A673 (cell line): ENCODE measurements around the gene DUOX1. TPM values are rescaled to one million over a fixed set of nuclear protein-coding genes. Genes with fewer than 3 reads are reported as not detected.
A peak's percentile ranks its signal among the peaks of the same experiment; 100 is the strongest.

Source experiments
- BruUV-seq: library from RNA; stranded (reverse); fragments of 400-500 nt; replicated peaks from 2 replicates; lab custom pipeline; 2021; lab: Mats Ljungman, UMichigan
- CTCF ChIA-PET: fragments of 300-600 bp; sonication (Branson Sonifier 250); formaldehyde crosslinking; loops from one replicate; lab custom pipeline; 2022; ENCODE audit warnings: antibody characterized with exemption; lab: Charles Lee
- POLR2A ChIA-PET: fragments of 300-600 bp; sonication (Branson Sonifier 250); formaldehyde crosslinking; loops from one replicate; lab custom pipeline; 2022; ENCODE audit warnings: antibody characterized with exemption; ENCODE audit not compliant: low non-redundant PET; lab: Charles Lee
- DNase-seq: peaks from one replicate; pipeline ENCODE4 v3.0.0-alpha.2; 2015; ENCODE audit warnings: low spot score
- H3K27ac ChIP-seq: fragments of 200-600 bp; sonication (generic); 2 replicates; pipeline ENCODE4 v1.5.1; 2016; ENCODE audit warnings: mixed run types, low read depth, mild to moderate bottlenecking, mixed read lengths, antibody characterized with exemption, low read length; ENCODE audit not compliant: poor library complexity, severe bottlenecking
- H3K27me3 ChIP-seq: fragments of 200-600 bp; sonication (generic); replicated peaks from 2 replicates; pipeline ENCODE4 v1.6.1; 2017; ENCODE audit warnings: mixed run types, low read depth, mild to moderate bottlenecking, mixed read lengths, antibody characterized with exemption, low read length; ENCODE audit not compliant: insufficient read depth, poor library complexity
- H3K36me3 ChIP-seq: fragments of 200-600 bp; sonication (generic); 2 replicates; pipeline ENCODE4 v1.6.1; 2016; ENCODE audit warnings: mixed run types, mild to moderate bottlenecking, mixed read lengths, antibody characterized with exemption, low read length; ENCODE audit not compliant: insufficient read depth, poor library complexity, severe bottlenecking
- H3K4me1 ChIP-seq: fragments of 200-600 bp; sonication (generic); 2 replicates; pipeline ENCODE4 v1.6.1; 2017; ENCODE audit warnings: mixed run types, mild to moderate bottlenecking, mixed read lengths, antibody characterized with exemption, low read length; ENCODE audit not compliant: insufficient read depth, poor library complexity, severe bottlenecking
- H3K4me3 ChIP-seq: fragments of 200-600 bp; sonication (generic); 2 replicates; pipeline ENCODE4 v1.5.1; 2016; ENCODE audit warnings: low read depth, mixed run types, mild to moderate bottlenecking, mixed read lengths, low read length; ENCODE audit not compliant: poor library complexity, severe bottlenecking
- H3K9me3 ChIP-seq: fragments of 200-600 bp; sonication (generic); 2 replicates; pipeline ENCODE4 v1.6.1; 2016; ENCODE audit warnings: mixed run types, low read depth, mild to moderate bottlenecking, mixed read lengths, antibody characterized with exemption, low read length; ENCODE audit not compliant: poor library complexity, severe bottlenecking
- EZH2 ChIP-seq: fragments of 200-600 bp; sonication (generic); IDR thresholded peaks from 2 replicates; pipeline ENCODE4 v1.6.1; 2017; ENCODE audit warnings: borderline replicate concordance, low read depth, mild to moderate bottlenecking, mixed read lengths, antibody characterized with exemption, low read length; ENCODE audit not compliant: poor library complexity, severe bottlenecking
- intact Hi-C: fragments of 100-400 bp; cut with micrococcal nuclease; formaldehyde crosslinking; loops from one replicate; pipeline ENCODE4 v1.10.0; 2022; ENCODE audit not compliant: unreplicated experiment
- total RNA-seq: library from RNA; stranded (reverse); gene quantifications from 2 replicates; pipeline ENCODE4 v1.2.3, GENCODE V29; 2021
- TF ChIP-seq, protein P1 (sequence below): fragments of 300-800, 200-600 bp; sonication (generic); conservative IDR thresholded peaks from 2 replicates; pipeline ENCODE4 v1.5.1; 2017; ENCODE audit warnings: low read depth, mild to moderate bottlenecking, antibody characterized with exemption, low read length, moderate library complexity, mixed read lengths

Gene DUOX1
- total RNA-seq, 1 experiment from 2014 or later = 1.7 TPM

GRCh38 chr15:45181491-45182285, 51.9 kb downstream of the DUOX1 start:
- Histone ChIP-seq H3K27me3 (no peaks in the 10 kb centered on the region), H3K9me3 (no peaks in the 10 kb centered on the region), H3K36me3 (no peaks in the 10 kb centered on the region), H3K4me3 (no peak overlapping the region), H3K4me1 (peaks cover 54% of the 10 kb centered on the region), H3K27ac (peak overlapping the region; percentile 80)
- no TSS peak for BruUV-seq
- POLR2A ChIA-PET = no interaction called here
- intact Hi-C loops = loop anchor here (2.0 kb wide), 1 partner anchor 17 kb away; no protein-coding TSS in a partner anchor
- peak; percentile 94 for DNase-seq
- TF ChIP-seq, protein P1, sequence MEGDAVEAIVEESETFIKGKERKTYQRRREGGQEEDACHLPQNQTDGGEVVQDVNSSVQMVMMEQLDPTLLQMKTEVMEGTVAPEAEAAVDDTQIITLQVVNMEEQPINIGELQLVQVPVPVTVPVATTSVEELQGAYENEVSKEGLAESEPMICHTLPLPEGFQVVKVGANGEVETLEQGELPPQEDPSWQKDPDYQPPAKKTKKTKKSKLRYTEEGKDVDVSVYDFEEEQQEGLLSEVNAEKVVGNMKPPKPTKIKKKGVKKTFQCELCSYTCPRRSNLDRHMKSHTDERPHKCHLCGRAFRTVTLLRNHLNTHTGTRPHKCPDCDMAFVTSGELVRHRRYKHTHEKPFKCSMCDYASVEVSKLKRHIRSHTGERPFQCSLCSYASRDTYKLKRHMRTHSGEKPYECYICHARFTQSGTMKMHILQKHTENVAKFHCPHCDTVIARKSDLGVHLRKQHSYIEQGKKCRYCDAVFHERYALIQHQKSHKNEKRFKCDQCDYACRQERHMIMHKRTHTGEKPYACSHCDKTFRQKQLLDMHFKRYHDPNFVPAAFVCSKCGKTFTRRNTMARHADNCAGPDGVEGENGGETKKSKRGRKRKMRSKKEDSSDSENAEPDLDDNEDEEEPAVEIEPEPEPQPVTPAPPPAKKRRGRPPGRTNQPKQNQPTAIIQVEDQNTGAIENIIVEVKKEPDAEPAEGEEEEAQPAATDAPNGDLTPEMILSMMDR = no peak
- no peak for TF ChIP-seq EZH2
- CTCF ChIA-PET = interaction anchor here (1.2 kb wide), 1 partner anchor 19 kb away, joined by 4 read pairs; no protein-coding TSS in a partner anchor

DNA sequence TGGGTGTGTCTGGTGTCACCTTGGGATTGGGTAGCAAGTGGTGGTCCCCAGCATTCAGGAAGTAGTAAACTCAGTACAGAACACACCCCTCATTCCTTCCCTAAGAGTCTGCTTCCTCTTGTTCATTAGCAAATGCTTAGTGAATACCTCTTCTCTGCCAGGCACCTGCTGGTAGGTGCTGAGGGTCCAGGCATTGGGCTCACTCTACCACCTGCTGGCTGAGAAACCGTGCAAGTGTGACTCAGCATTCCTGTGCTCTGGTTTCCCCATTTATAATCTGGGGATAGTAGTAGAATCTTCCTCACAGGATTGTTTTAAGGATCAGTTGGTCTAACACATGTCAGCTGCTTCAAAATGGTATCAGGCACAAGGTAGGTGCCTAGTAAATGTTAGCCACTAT, 53.2 kb downstream of the DUOX1 start:
- POLR2A ChIA-PET = no interaction called here
- no TSS peak for BruUV-seq
- H3K27me3 ChIP-seq = no peaks in the 10 kb centered on the region

DNA sequence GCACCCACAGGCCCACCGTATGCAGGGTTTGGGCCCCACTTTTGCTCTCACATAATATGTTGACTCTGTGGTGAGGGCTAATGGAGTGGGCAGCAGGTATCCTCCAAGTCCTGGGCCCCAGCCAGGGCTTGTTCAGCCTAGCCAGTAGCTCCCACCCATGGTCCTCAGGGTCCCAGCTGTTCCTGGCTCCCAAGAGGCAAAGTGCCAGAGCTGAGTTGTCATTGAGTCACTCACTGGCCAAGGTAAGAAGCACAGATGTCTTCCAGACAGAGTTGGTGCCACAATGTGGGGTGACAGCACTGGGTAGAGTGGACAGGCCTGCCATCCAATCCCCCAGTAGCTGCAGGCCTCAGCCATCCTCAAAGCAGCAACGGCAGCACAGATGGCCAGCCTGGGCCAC, 53.7 kb downstream of the DUOX1 start:
- ChIA-PET CTCF (no interaction called here), POLR2A (no interaction called here)
- Histone ChIP-seq H3K4me1 (peaks cover 54% of the 10 kb centered on the region), H3K4me3 (no peak overlapping the region), H3K27me3 (no peaks in the 10 kb centered on the region), H3K36me3 (no peaks in the 10 kb centered on the region), H3K9me3 (no peaks in the 10 kb centered on the region), H3K27ac (peak overlapping the region; percentile 80)
- intact Hi-C loops = loop anchor here (2.0 kb wide), 1 partner anchor 15 kb away; no protein-coding TSS in a partner anchor
- BruUV-seq = no TSS peak
- no peak for TF ChIP-seq EZH2
- TF ChIP-seq, protein P1 = no peak
- DNase-seq = no peak

More for the DNA sequence above, 53.2 kb downstream of the DUOX1 start:
- intact Hi-C loops = loop anchor here (2.0 kb wide), 1 partner anchor 16 kb away; no protein-coding TSS in a partner anchor
- CTCF ChIA-PET = no interaction called here
- Histone ChIP-seq H3K4me1 (peaks cover 54% of the 10 kb centered on the region), H3K9me3 (no peaks in the 10 kb centered on the region), H3K36me3 (no peaks in the 10 kb centered on the region), H3K27ac (peak overlapping the region; percentile 80), H3K4me3 (no peak overlapping the region)
- no peak for DNase-seq
- TF ChIP-seq EZH2 = no peak
- TF ChIP-seq, protein P1 = no peak
